OCI-LY7 (cell line): Measurements from ENCODE around the gene GPR78.

Experiments
- CTCF ChIP-seq: fragments of 200-600 bp; sonication (generic); conservative IDR thresholded peaks from 2 replicates; pipeline ENCODE4 v1.5.1; 2014; ENCODE audit warnings: mild to moderate bottlenecking, antibody characterized with exemption, low read length, moderate library complexity, mixed read lengths
- EZH2phosphoT487 ChIP-seq: fragments of 200-600 bp; sonication (generic); IDR thresholded peaks from 2 replicates; pipeline ENCODE4 v1.6.1; 2018; ENCODE audit warnings: low read depth, borderline replicate concordance, mild to moderate bottlenecking, mixed run types, antibody characterized with exemption, low read length, moderate library complexity, mixed read lengths

- TF ChIP-seq CTCF = no peak
- no peak for TF ChIP-seq EZH2phosphoT487
These were observed 5.3 kb upstream of the GPR78 start for GRCh38 chr4:8574796-8575370.
